ENCODE data around the gene ZBTB5. TPM values are rescaled to one million over a fixed set of nuclear protein-coding genes. Genes with fewer than 3 reads are reported as not detected.

The ZBTB5 gene
- total and polyA plus RNA-seq, 2 of the 13 experiments (the other 11 are each of a cell fraction or from before 2014, with no cell fraction given): 12.5 to 20.5 TPM

- TF ChIP-seq HMGXB3 (CRISPR knock-in tag; IDR thresholded peaks at IDR 0.05; ENCODE audit: borderline replicate concordance) (0 out of 2 replicates have a peak, but pooled peaks have one; percentile 16), REL (CRISPR knock-in tag; conservative IDR thresholded peaks at IDR 0.05) (0 out of 2 replicates have a peak, but pooled peaks have one; percentile 68), ZNF569 (CRISPR knock-in tag; IDR thresholded peaks at IDR 0.05; ENCODE audit: borderline replicate concordance) (no peak), ZNF740 (CRISPR knock-in tag; IDR thresholded peaks at IDR 0.05) (peak; percentile 88), ZNF350 (CRISPR knock-in tag; IDR thresholded peaks at IDR 0.05; ENCODE audit: borderline replicate concordance, low read depth) (peak; percentile 94; the same call in 1 of the 2 replicates), EHMT2 (IDR thresholded peaks at IDR 0.05; ENCODE audit: borderline replicate concordance, low read depth, low read length) (no peak), MXD1 (CRISPR knock-in tag; IDR thresholded peaks at IDR 0.05) (peak; percentile 66; the same call in 1 of the 2 replicates), ZNF512 (CRISPR knock-in tag; IDR thresholded peaks at IDR 0.05) (0 out of 2 replicates have a peak, but pooled peaks have one; percentile 60), BRD4 (CRISPR knock-in tag; IDR thresholded peaks at IDR 0.05) (0 out of 2 replicates have a peak, but pooled peaks have one; percentile 47), TFDP2 (CRISPR knock-in tag; IDR thresholded peaks at IDR 0.05) (peak; percentile 47; the same call in 1 of the 2 replicates), PBX3 (CRISPR knock-in tag; IDR thresholded peaks at IDR 0.05; ENCODE audit: borderline replicate concordance) (no peak), ZNF816 (CRISPR knock-in tag; IDR thresholded peaks at IDR 0.05; ENCODE audit: borderline replicate concordance) (0 out of 2 replicates have a peak, but pooled peaks have one; percentile 52), NR0B2 (CRISPR knock-in tag; IDR thresholded peaks at IDR 0.05) (no peak; the same call in 1 of the 2 replicates), ZMYM3 (CRISPR knock-in tag; IDR thresholded peaks at IDR 0.05) (peak; percentile 51; the same call in 1 of the 2 replicates)
Observed at GRCh38 chr9:37422289-37423104, 42.8 kb downstream of the ZBTB5 start, which contains the start of gene GRHPR (continued).

Data from HepG2 (cell line).